ENCODE results near the gene C10orf53.

C10orf53 gene

GRCh38 chr10:49744091-49744685, 64.7 kb downstream of the C10orf53 start:
- no peak for TF ChIP-seq CTCF (IDR thresholded peaks at IDR 0.05; ENCODE audit: low read depth, low read length)
- DNase-seq (ENCODE audit: extremely low read depth, low read depth): no peak

GRCh38 chr10:49744924-49745605, 65.6 kb downstream of the C10orf53 start:
- DNase-seq (ENCODE audit: extremely low read depth, low read depth): no peak
- no peak for TF ChIP-seq CTCF (IDR thresholded peaks at IDR 0.05; ENCODE audit: low read depth, low read length)

GRCh38 chr10:49745756-49746155, 66.3 kb downstream of the C10orf53 start:
- no peak for TF ChIP-seq CTCF (IDR thresholded peaks at IDR 0.05; ENCODE audit: low read depth, low read length)
- no peak for DNase-seq (ENCODE audit: extremely low read depth, low read depth)

- DNase-seq (ENCODE audit: extremely low read depth, low read depth): no peak
- no peak for TF ChIP-seq CTCF (IDR thresholded peaks at IDR 0.05; ENCODE audit: low read depth, low read length)
Observed at GRCh38 chr10:49746626-49747302, 67.3 kb downstream of the C10orf53 start.

Data from AG09319 (cell line).